HTERT RPE-1 (cell line): ENCODE data around the gene CNEP1R1.

ENCODE experiments used
- in situ Hi-C: fragments of 300-500 bp; cut with MboI; formaldehyde crosslinking; loops from 4 replicates; pipeline ENCODE4 v1.14.3; 2020; ENCODE audit warnings: low sequenced_read_pairs

Gene CNEP1R1

GRCh38 chr16:50015631-50016030 lies 9.4 kb upstream of the CNEP1R1 start:
- in situ Hi-C loops = no loop called here

GRCh38 chr16:50017553-50017952 lies 7.5 kb upstream of the CNEP1R1 start:
- in situ Hi-C loops = no loop called here

- in situ Hi-C loops = no loop called here
These were observed 3.5 kb upstream of the CNEP1R1 start for GRCh38 chr16:50021544-50021943.

- in situ Hi-C loops = no loop called here
These were observed 1.4 kb upstream of the CNEP1R1 start for GRCh38 chr16:50023641-50024040.

GRCh38 chr16:50024207-50024606 lies 818 bp upstream of the CNEP1R1 start:
- in situ Hi-C loops = no loop called here

GRCh38 chr16:50025537-50025931 lies 509 bp downstream of the CNEP1R1 start:
- in situ Hi-C loops = no loop called here

GRCh38 chr16:50027829-50028228 lies 2.8 kb downstream of the CNEP1R1 start:
- in situ Hi-C loops = no loop called here

GRCh38 chr16:50035468-50035992 lies 10.5 kb downstream of the CNEP1R1 start:
- in situ Hi-C loops = no loop called here

- in situ Hi-C loops = no loop called here
These were observed 11.4 kb downstream of the CNEP1R1 start for GRCh38 chr16:50036426-50036825.

GRCh38 chr16:50037662-50038220 lies 12.7 kb downstream of the CNEP1R1 start:
- in situ Hi-C loops = no loop called here

GRCh38 chr16:50038286-50038685 lies 13.3 kb downstream of the CNEP1R1 start:
- in situ Hi-C loops = no loop called here

GRCh38 chr16:50038756-50039529 lies 13.9 kb downstream of the CNEP1R1 start:
- in situ Hi-C loops = no loop called here

- in situ Hi-C loops = no loop called here
These were observed 15.0 kb downstream of the CNEP1R1 start for GRCh38 chr16:50040018-50040417.

GRCh38 chr16:50040710-50041109 lies 15.7 kb downstream of the CNEP1R1 start:
- in situ Hi-C loops = no loop called here

GRCh38 chr16:50043358-50043757 lies 18.3 kb downstream of the CNEP1R1 start:
- in situ Hi-C loops = no loop called here

- in situ Hi-C loops = no loop called here
These were observed 20.4 kb downstream of the CNEP1R1 start for GRCh38 chr16:50045412-50045811.

GRCh38 chr16:50046853-50047252 lies 21.8 kb downstream of the CNEP1R1 start:
- in situ Hi-C loops = no loop called here

GRCh38 chr16:50047864-50048263 lies 22.8 kb downstream of the CNEP1R1 start:
- in situ Hi-C loops = no loop called here

- in situ Hi-C loops = no loop called here
These were observed 25.8 kb downstream of the CNEP1R1 start for GRCh38 chr16:50050802-50051201.

GRCh38 chr16:50056226-50056625 lies 31.2 kb downstream of the CNEP1R1 start:
- in situ Hi-C loops = no loop called here

GRCh38 chr16:50058091-50058771 lies 33.2 kb downstream of the CNEP1R1 start:
- in situ Hi-C loops = no loop called here

GRCh38 chr16:50059111-50059510 lies 34.1 kb downstream of the CNEP1R1 start:
- in situ Hi-C loops = no loop called here
